ENCODE results near the gene GPHN. TPM values are rescaled to one million over a fixed set of nuclear protein-coding genes. Genes with fewer than 3 reads are reported as not detected.
A peak's percentile ranks its signal among the peaks of the same experiment; 100 is the strongest.
"Not testable (repeated sequence)": the region's sequence is repeated elsewhere in the genome, so short reads cannot be mapped to it uniquely, and the experiment has no call there.

The GPHN gene
- total and polyA plus RNA-seq, 2 donors from 2014 or later = 35.4 to 62.0 TPM

- Histone ChIP-seq H3K4me3 (ENCODE audit: low read length in 3 of 3) (no peak overlapping the region), H3K27me3 (ENCODE audit: control insufficient read depth, insufficient read depth, low read length) (no peaks in the 10 kb centered on the region), H3K9me3 (ENCODE audit: control insufficient read depth in 2 of 3, insufficient read depth in 1 of 3, low read length in 3 of 3) (peaks cover 0 to 7% (median 0%) of the 10 kb centered on the region in 3 donors), H3K36me3 (ENCODE audit: control insufficient read depth in 2 of 3, insufficient read depth in 3 of 3, low read length in 3 of 3) (no peaks in the 10 kb centered on the region), H3K4me1 (ENCODE audit: control insufficient read depth in 2 of 3, insufficient read depth in 2 of 3, low read depth in 1 of 3, low read length in 3 of 3) (no peaks in the 10 kb centered on the region), H3K9ac (ENCODE audit: low read length in 3 of 3) (no peak overlapping the region), H3K27ac (ENCODE audit: low read depth in 2 of 2, low read length in 2 of 2) (no peak overlapping the region)
- intact Hi-C loops (cut with DNase I) = no loop called here
- DNase-seq (no peak), FAIRE-seq (no peak)
- no peak for TF ChIP-seq CTCF (IDR thresholded peaks at IDR 0.05; ENCODE audit: borderline replicate concordance, extremely low read depth, insufficient read depth)
Observed at GRCh38 chr14:66568220-66568619, 60.3 kb downstream of the GPHN start.

GRCh38 chr14:66572826-66573225 lies 64.9 kb downstream of the GPHN start:
- DNase-seq (no peak), FAIRE-seq (no peak)
- intact Hi-C loops (cut with DNase I) = no loop called here
- no peak for TF ChIP-seq CTCF (IDR thresholded peaks at IDR 0.05; ENCODE audit: borderline replicate concordance, extremely low read depth, insufficient read depth)
- H3K9me3 ChIP-seq (ENCODE audit: control insufficient read depth in 2 of 3, insufficient read depth in 1 of 3, low read length in 3 of 3) = peaks cover 0 to 26% (median 0%) of the 10 kb centered on the region in 3 donors
- H3K36me3 ChIP-seq (ENCODE audit: control insufficient read depth in 2 of 3, insufficient read depth in 3 of 3, low read length in 3 of 3) = no peaks in the 10 kb centered on the region
- no peak overlapping the region for H3K27ac ChIP-seq (ENCODE audit: low read depth in 2 of 2, low read length in 2 of 2)
- no peaks in the 10 kb centered on the region for H3K27me3 ChIP-seq (ENCODE audit: control insufficient read depth, insufficient read depth, low read length)
- no peak overlapping the region for H3K4me3 ChIP-seq (ENCODE audit: low read length in 3 of 3)
- H3K9ac ChIP-seq (ENCODE audit: low read length in 3 of 3) = no peak overlapping the region
- no peaks in the 10 kb centered on the region for H3K4me1 ChIP-seq (ENCODE audit: control insufficient read depth in 2 of 3, insufficient read depth in 2 of 3, low read depth in 1 of 3, low read length in 3 of 3)

- H3K27ac ChIP-seq (ENCODE audit: low read depth in 2 of 2, low read length in 2 of 2) = no peak overlapping the region
- no peak overlapping the region for H3K4me3 ChIP-seq (ENCODE audit: low read length in 3 of 3)
- H3K9ac ChIP-seq (ENCODE audit: low read length in 3 of 3) = no peak overlapping the region
- DNase-seq (peak in 1 of 5 donors; percentile 3), FAIRE-seq (no peak)
- no peak for TF ChIP-seq CTCF (IDR thresholded peaks at IDR 0.05; ENCODE audit: borderline replicate concordance, extremely low read depth, insufficient read depth)
- intact Hi-C loops (cut with DNase I) = no loop called here
- H3K36me3 ChIP-seq (ENCODE audit: control insufficient read depth in 2 of 3, insufficient read depth in 3 of 3, low read length in 3 of 3) = no peaks in the 10 kb centered on the region
- no peaks in the 10 kb centered on the region for H3K4me1 ChIP-seq (ENCODE audit: control insufficient read depth in 2 of 3, insufficient read depth in 2 of 3, low read depth in 1 of 3, low read length in 3 of 3)
- peaks cover 0 to 26% (median 0%) of the 10 kb centered on the region in 3 donors for H3K9me3 ChIP-seq (ENCODE audit: control insufficient read depth in 2 of 3, insufficient read depth in 1 of 3, low read length in 3 of 3)
- no peaks in the 10 kb centered on the region for H3K27me3 ChIP-seq (ENCODE audit: control insufficient read depth, insufficient read depth, low read length)
Observed at GRCh38 chr14:66575014-66575413, 67.1 kb downstream of the GPHN start.

- Histone ChIP-seq H3K4me1 (ENCODE audit: control insufficient read depth in 2 of 3, insufficient read depth in 2 of 3, low read depth in 1 of 3, low read length in 3 of 3) (no peaks in the 10 kb centered on the region), H3K4me3 (ENCODE audit: low read length in 3 of 3) (no peak overlapping the region), H3K9ac (ENCODE audit: low read length in 3 of 3) (no peak overlapping the region), H3K36me3 (ENCODE audit: control insufficient read depth in 2 of 3, insufficient read depth in 3 of 3, low read length in 3 of 3) (no peaks in the 10 kb centered on the region), H3K27ac (ENCODE audit: low read depth in 2 of 2, low read length in 2 of 2) (no peak overlapping the region), H3K27me3 (ENCODE audit: control insufficient read depth, insufficient read depth, low read length) (no peaks in the 10 kb centered on the region), H3K9me3 (ENCODE audit: control insufficient read depth in 2 of 3, insufficient read depth in 1 of 3, low read length in 3 of 3) (peaks cover 0 to 26% (median 0%) of the 10 kb centered on the region in 3 donors)
- DNase-seq = no peak
- intact Hi-C loops (cut with DNase I) = no loop called here
- no peak for TF ChIP-seq CTCF (IDR thresholded peaks at IDR 0.05; ENCODE audit: borderline replicate concordance, extremely low read depth, insufficient read depth)
- no peak for FAIRE-seq
Observed at GRCh38 chr14:66575939-66576338, 68.0 kb downstream of the GPHN start.

GRCh38 chr14:66587753-66588152 lies 79.8 kb downstream of the GPHN start:
- FAIRE-seq; H3K4me3 ChIP-seq (ENCODE audit: low read length in 3 of 3); H3K9ac ChIP-seq (ENCODE audit: low read length in 3 of 3); H3K4me1 ChIP-seq (ENCODE audit: control insufficient read depth in 2 of 3, insufficient read depth in 2 of 3, low read depth in 1 of 3, low read length in 3 of 3); intact Hi-C loops (cut with DNase I); H3K9me3 ChIP-seq (ENCODE audit: control insufficient read depth in 2 of 3, insufficient read depth in 1 of 3, low read length in 3 of 3); H3K36me3 ChIP-seq (ENCODE audit: control insufficient read depth in 2 of 3, insufficient read depth in 3 of 3, low read length in 3 of 3); H3K27ac ChIP-seq (ENCODE audit: low read depth in 2 of 2, low read length in 2 of 2); H3K27me3 ChIP-seq (ENCODE audit: control insufficient read depth, insufficient read depth, low read length): not testable (repeated sequence)
- DNase-seq = peak in 1 of 5 donors; percentile 59

Measured in kidney (tissue), 14 donors.